ENCODE results near the gene EML4.

EML4 gene

DNA sequence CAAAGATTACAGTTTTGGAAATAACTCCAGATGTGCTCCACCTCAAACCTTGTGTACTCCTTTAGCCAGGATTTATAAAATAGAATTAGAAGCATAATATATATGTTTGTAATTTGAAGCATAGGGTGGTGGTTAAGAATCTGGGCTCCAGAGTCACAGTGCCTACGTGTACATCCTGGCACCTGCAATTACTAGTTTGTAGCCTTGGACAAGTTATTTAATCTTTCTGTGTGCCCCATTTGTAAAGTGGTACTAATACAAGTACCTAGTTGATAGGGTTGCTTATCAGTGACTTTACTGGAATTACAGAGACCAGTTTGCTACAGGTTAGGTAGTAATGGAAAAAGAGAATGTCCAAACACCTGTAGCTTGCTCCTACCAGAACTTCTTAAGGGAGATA, 28.6 kb downstream of the EML4 start:
- DNase-seq, result no peak

DNA sequence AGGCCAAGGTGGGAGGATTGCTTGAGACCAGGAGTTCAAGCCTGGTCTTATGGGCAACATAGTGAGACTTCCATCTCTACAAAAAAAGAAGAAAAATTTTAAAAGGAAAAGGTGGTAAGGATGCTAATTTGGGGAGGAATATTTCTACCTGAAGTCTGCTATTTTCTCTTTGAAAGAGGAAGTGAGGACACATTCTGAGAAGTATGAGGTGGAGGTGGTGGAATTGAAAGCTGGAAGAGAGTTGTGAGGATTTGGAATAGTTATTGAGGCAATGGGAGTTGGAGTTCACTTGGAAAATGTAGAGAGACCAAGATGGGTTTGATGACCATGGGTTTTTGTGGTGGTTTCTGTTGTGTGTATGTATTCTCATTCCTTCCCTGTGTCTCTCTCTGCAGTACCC, 29.3 kb downstream of the EML4 start:
- DNase-seq, result no peak

DNA sequence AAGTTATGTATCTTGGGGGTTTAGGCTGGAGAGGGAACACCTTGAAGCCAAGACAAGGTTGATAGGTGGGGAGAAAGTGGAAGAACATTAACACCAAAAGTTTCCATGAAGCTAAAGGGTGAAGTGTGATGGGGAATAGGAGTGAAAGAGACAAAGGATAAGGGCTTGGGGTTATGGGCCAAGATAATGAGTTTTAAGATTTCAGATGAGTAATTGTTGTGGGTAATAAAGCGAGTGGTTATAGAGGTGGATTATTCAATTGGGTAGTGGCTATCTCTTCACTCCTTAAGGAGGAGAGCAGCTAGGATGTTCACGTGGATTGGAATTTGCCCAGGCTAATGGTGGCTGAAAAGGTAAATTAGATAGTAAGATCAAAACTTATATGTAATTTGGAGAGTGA, 29.8 kb downstream of the EML4 start:
- no peak for DNase-seq

DNA sequence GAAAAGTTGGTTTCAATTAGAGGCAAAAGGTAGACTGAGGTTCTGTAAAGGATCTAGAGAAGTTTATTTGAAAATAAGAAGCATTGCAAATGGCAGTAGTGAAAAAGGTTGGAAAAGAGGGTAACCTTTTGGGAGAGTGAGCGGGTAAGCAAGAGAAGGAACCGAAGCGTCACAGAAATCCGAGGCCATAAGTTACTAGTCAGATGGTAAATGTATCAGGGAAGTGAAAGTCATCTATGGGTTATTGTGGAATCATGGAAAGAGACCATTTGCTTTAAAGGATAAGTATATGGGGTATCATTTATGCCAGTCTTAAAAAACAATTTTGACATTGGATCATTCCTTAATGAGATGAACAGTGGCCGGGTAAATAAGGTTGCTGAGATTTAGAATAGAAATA, 30.5 kb downstream of the EML4 start:
- no peak for DNase-seq

DNA sequence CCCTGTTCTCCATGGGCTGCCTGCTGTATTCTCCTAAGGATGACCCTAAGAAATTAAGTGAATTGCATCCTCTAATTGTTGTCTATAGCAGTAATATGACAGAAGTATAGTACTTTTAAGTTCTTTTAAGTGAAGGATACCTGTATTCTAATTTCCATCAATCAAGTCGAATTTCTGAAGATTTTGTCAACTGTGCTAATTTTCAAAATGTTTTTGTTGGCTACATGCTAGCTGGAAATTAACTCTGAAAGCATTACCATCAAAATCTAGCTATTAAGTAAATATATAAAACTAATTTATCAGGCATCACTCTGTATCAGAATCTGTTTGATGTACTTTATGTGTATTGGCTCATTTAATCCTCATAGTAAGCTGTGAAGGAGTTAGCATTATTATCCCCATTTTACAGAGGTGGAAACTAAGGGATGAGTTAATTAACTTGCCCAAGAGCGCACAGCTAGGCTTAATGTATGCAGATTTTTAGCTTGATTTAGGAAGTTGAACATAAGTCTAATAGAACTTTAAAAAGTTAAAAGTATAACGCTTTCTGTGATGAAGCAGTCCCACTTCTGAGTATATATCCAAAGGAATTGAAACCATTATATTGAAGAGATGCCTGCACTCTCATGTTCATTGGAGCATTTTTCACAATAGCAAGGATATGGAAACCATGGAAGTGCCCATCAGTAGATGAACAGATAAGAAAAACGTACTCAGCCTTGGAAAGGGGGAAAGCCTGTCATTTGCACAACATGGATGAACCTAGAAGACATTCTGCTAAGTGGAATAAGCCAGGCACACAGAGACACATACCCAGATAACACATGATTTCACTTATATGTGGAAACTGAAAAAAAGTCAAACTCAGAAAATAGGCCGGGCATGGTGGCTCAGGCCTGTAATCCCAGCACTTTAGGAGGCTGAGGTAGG, 32.0 kb downstream of the EML4 start:
- DNase-seq, result no peak

DNA sequence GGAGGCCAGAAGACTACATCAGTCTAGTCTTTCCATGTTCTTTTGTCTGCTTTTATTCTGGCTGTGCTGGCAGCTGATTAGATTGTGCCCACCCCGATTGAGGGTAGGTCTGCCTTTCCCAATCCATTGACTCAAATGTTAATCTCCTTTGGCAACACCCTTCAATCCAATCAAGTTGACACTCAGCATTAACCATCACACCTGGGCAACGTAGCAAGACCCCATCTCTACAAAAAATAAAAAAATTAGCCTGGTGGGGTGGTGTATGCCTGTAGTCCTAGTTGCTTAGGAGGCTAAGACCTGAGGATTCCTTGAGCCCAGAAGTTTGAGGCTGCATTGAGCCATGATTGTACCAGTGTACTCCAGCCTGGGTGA, 33.5 kb downstream of the EML4 start:
- no peak for DNase-seq

DNA sequence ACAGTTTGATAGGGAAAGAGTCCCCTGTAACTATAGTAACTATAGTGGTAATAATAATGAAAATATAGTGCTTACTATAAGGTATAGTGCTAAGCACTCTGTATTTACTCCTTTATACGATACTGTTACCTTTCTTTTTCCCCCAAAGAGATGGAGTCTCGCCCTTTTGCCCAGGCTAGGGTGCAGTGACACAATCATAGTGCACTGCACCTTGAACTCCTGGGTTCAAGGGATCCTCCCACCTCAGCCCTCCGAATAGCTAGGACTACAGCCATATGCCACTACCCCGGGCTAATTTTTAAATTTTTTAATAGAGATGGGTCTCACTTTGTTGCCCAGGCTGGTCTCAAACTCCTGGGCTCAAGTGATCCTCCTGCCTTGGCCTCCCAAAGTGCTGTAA, 34.6 kb downstream of the EML4 start:
- DNase-seq, result no peak

DNA sequence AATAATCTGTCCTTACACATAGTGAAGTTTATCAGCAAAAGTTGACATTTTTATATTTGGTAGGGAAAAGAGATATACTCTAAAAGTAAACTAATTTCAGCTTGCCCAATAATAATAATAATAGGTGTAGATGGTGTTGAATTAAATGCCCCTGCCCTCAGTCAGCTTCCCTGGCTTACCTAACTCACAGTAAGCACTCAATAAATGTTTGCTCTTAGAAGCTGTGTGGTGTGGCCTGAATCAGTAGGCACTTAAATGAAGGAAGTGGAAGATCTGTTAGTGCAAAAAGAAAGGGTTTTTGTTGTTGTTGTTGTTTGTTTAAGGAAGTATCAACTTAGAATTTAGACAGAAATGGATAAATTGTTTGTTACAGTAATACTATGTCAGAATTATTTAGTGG, 36.2 kb downstream of the EML4 start:
- DNase-seq, result no peak

DNA sequence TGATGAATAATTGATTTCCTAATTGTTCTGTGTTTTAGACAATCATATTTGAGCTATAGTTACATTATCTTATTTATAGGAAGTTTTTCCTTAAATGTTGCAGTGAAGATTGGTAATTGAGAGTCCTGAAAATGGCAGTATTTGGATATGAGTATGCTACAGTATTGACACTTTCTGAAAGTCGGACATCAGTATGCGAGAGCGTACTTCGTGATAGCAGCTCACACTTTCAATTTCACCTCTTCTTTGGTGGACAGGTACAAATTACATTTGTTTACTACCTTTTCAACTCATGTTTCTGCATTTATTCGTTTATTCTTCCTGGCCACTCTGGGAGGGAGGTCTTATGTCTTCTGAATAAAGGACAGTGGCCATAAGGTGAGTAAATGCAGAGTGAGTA, 38.7 kb downstream of the EML4 start:
- no peak for DNase-seq

DNA sequence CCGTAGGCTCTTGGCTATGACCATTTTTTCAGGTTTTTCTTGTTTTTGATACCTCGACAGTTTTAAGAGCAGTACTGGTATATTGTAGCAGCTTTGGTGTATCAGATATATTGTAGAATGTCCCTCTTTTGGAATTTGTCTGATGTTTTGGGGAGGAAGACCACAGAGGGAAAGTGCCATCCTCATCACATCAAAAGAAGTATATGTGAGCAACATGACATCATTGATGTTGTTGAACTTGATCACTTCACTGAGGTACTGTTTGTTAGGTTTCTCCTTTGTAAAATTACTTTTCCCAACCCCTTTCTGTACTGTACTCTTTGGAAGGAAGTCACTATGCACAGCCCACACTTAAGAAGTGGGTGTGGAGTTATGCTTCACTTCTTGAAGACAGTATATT, 41.0 kb downstream of the EML4 start:
- DNase-seq, result no peak

DNA sequence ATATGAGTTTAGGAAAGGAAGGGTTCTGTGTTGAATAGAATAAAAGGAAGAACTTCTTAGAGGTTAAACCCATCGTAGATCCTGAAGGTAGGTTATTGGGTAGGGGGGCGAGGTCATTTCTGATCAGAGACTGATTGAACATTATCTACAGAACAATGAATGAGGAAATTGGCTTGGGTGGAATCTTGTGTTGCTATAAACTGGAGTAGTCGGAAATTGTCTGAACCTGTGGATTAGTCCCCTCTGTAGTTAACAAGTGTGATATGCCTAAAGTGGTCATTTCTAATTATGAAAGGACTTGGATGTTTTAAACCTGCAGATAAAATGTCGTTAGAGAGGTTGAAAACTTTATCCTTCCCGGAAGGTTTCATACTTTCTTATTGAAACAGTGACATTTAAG, 42.1 kb downstream of the EML4 start:
- no peak for DNase-seq

DNA sequence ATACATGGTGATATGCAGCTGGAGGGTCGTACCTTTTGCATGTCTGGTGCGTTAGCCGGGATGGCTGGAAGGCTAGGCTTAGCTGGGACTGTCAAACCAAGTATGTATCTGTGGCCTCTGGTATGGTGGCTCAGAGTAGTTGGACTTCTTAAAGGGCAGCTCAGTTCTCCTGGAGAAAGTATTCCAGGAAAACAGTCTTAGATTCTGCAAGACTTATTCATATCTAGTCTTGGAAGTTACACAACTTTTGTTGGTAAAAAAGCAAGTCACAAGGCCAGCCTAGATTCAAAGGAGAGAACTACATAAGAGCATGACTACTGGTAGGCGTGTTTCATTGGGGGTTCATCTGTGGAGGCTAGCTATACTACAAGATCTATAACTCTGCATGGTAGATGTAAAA, 45.5 kb downstream of the EML4 start:
- DNase-seq, result no peak

DNA sequence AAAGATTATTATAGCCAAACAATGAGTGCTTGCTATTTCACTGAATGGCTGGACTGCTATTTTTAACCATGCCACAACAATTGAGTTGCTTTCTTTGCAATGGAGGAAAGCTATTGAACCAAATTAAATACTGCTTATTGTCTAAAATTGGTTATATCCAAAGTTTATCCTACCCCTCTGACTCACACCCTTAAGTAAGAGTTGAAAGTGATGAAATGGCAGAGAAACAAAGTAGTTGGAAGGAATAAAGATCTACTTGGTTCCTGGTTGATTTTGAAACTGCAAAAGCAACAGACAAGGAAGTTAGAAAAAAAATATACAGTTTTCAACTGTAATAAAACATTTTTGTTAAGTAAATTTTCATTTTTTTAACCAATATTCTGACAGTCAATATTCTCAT, 47.5 kb downstream of the EML4 start:
- no peak for DNase-seq

DNA sequence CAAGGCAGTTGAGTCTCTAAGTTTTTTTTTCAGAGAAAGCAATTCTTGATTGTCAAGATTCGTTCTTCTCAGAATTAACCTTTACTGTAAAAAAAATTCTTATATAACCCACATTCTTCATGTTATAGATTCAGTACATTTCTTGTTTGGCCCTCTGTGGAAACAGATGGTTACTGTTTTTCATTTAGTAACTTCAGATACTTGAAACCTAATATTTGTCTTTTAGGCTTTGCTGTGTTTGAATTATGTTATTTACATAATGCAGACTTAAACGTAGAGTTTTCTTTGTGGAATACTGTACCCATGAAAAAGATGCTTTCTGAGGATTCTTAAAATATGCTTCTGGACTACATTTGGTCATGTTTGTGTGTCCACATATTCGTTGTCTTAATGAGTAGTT, 48.2 kb downstream of the EML4 start:
- no peak for DNase-seq

DNA sequence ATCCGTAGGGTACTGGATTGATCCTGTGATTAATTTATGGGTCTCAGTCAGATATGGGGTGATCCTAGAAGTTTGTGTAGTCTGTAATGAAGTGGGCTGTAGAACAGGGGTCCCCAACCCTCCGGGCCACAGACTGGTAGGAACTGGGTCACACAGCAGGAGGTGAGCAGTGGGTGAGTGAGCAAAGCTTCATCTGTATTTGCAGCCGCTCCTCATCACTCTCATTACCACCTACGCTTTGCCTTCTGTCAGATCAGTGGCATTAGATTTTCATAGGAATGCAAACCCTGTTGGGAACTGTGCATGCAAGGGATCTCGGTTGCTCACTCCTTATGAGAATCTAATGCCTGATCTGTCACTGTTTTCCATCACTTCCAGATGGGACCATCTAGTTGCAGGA, 48.8 kb downstream of the EML4 start:
- DNase-seq, result no peak

DNA sequence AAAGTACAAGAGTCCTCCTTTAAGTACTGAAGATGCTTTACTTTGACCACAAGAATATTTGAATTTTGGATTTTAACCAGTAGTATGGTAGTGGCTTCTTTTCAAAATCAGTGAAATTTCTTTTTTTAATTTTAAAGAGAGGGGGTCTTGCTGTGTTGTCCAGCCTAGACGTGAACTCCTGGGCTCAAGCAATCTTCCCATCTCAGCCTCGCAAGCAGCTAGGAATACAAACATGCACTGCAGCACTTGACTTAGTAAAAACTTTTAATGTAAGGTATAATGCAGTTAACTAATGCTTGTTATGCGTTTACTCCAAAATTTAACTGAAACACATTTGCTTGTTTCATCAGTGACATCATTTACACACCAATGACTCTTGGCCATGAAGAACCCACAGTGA, 49.6 kb downstream of the EML4 start:
- DNase-seq, result no peak

DNA sequence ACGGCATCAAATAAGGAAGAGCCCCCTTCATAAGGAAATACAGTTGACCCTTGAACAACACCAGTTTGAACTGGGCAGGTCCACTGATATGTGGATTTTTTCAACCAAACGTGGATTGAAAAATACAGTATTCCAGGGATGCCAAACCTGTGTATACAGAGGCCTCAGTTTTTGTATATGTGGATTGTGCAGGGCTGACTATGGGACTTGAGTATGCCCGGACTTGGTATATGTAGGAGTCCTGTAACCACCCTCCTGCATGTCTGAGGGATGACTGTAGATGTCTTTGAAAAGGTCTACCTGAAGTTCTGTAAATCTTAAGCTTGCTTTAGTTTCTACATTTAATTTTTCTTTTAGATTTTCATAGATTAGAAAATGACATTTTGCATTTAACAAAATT, 50.0 kb downstream of the EML4 start:
- DNase-seq, result no peak

DNA sequence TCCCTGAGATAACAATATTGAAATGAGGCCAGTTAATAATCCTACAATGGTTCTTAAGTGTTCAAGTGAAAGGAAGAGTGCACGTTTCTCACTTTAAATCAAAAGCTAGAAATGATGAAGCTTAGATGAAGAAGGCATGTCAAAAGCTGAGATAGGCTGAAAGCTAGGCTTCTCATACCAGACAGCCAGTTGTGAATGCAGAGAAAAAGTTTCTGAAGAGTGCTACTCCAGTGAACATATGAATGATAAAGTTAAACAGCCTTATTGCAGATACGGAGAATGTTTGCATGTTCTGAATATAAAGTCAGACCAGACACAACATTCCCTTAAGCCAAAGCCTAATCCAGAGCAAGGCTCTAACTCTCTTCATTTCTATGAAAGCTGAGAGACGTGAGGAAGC, 51.4 kb downstream of the EML4 start:
- DNase-seq, result no peak

DNA sequence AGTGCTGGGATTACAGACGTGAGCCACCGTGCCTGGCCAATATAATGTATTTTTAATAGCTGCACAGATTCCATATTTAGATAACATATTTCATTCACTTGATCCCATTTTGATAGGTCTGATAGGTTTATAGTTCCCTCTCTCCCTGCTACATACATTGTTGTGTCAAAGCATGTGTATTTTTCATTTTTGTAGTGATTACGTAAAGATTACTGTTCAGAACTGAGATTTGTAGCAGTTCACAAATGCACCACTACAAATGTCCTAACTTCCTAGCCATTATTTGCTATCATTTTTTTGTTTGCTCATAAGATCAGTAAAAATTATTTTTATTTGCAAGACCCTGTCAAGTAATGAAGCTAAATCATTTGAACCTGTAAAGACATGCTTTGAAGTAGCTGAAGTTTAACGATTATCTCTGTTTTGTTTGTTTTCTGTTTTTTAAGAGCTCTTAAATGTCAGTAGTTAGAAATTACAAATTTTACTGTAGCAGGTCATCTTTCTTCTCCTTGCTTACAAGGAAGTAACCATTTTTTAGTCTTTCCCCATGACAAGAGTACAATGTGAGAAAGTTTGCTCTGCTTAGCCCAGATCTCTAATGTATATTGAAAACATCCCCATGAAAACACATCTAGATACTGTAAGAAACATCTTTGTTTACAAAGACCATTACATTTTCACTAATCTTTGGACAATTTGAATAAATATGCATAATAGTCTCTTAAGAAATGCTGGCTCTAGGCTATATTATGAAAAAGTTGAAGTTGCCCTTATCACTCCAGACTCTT, 54.1 kb downstream of the EML4 start:
- no peak for DNase-seq

DNA sequence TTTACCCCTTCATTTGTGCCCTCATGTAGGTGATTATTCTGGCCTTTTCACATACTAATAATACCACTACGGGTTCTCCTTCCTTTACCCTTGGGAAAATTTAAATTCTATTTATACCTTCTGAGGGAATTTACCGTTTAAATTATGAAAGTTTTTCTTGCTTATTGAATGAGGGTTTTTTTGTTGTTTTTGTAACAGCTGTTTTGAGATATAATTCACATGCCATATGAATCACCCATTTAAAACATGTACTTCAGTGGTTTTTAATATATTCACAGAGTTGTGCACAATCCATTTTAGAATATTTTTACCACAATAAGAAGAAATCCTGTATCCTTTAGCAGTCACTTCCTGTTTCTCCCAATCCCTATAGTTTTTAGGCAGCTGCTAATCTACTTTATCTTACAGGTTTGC, 54.7 kb downstream of the EML4 start:
- DNase-seq, result no peak

DNA sequence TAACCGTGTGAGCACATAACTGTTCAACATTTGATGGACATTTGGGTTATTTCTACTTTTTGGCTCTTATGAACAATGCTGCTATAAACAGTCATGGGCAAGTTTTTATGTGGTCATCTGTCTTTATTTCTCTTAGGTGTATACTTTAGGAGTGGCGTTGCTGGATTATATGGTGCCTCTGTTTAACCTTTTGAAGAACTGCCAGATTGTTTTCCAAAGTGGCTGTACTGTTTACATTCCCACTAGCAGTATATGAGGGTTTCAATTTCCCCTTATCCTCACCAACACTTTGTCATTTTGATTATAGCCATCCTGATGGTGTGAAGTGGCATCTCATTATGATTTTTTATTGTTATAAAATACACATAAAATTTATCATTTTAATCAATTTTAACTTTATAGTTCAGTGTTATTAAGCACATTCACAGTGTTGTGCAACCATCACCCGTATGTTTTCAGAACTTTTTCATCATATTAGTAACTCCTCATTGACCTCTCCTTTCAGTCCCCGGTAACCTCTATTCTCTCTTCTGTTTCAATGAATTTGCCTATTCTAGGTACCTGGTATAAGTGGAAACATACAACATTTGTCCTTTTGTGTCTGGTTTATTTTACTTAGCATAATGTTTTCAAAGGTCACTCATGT, 55.4 kb downstream of the EML4 start:
- DNase-seq, result no peak

DNA sequence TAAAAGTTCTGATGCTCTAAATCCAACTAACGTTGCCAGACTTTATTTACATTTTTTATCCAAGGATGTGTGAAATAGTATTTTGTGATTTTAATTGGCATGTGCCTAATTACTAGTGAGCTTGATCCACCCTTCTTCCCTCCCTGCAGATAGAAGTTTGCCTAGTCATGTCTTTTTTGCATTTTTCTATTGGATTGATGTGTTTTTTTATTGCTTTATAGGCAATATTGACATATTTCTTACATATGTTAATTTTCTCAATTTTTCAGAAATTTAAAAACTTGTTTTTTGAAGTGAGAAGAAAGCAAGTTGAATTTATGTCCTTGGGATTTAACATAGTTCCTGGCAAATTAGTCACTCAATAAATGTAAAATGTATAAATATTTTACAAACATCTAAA, 56.4 kb downstream of the EML4 start:
- no peak for DNase-seq

DNA sequence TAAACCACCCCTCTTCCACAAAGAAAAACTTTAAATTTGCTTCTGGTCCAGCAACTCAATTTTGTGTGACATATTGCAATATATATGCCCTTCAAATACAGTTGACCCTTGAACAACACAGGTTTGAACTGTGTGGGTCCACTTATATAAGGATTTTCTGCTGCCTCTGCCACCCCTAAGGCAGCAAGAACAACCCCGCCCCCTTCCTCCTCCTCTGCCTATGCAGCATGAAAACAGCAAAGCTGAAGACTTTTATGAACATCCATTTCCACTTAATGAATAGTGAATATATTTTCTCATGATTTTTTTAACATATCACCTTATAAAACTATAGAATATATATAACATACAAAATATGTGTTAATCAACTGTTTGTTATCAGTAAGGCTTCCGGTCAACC, 58.3 kb downstream of the EML4 start:
- DNase-seq, result no peak

DNA sequence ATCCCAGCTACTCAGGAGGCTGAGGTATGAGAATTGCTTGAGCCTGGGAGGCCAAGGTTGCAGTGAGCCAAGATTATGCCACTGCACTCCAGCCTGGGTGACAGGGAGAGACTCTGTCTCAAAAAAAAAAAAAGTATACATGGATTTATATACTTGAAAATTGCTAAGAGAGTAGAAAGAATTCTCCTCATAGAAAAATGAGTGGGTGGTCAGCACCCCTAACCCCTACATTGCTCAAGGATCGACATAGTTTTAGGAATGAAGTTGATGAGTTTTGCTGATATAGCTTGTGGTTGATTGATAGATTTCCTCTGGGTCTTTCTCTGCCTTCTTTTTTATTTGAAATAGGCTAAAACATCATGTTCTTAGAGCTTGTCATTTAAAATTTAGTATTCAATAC, 58.9 kb downstream of the EML4 start:
- no peak for DNase-seq

Measured in cerebellar nuclear complex (tissue), 1 donor.